K562 (cell line): ENCODE measurements around the gene RCOR1. TPM values are rescaled to one million over a fixed set of nuclear protein-coding genes. Genes with fewer than 3 reads are reported as not detected.

Experiments
- ATAC-seq: fragments of 200-7000 bp; cut with Tn5 transposase; 3 replicates; pipeline ENCODE4 v1.9.1; 2020; ENCODE audit warnings: moderate library complexity
- BruUV-seq: library from RNA; stranded (reverse); fragments of 400-500 nt; replicated peaks from 2 replicates; lab custom pipeline; 2021; lab: Mats Ljungman, UMichigan
- CTCF ChIA-PET: fragments of 300-600 bp; formaldehyde crosslinking; extraction: SDS; loops from one replicate; lab custom pipeline; 2021; ENCODE audit warnings: low intra/inter-chr PET ratio; lab: Yijun Ruan, JAX
- POLR2A ChIA-PET: fragments of 300-600, 350-650 bp; sonication (Branson Sonifier 250); formaldehyde crosslinking; extraction: SDS; loops from one replicate; lab custom pipeline; 2021; ENCODE audit warnings: antibody characterized with exemption, inconsistent platforms; lab: Yijun Ruan, JAX
- DNase-seq, 4 experiments: peaks; one replicate each; pipeline versions ENCODE4 v3.0.0 to v3.0.0-alpha.2; 2011 to 2018; ENCODE audit warnings: low spot score in 3 of 4, mixed read lengths in 3 of 4; ENCODE audit errors: extremely low read depth in 1 of 4
- FAIRE-seq: peaks from 2 replicates; lab custom pipeline; 2011; peaks lifted over from hg19 to GRCh38; lab: Jason Lieb, UNC
- H2AFZ ChIP-seq: 2 replicates; pipeline ENCODE4 v1.6.0; 2011; ENCODE audit warnings: low read depth, low read length, control low read depth, inconsistent platforms
- H3K27ac ChIP-seq: fragments of 200-600 bp; 3 replicates; pipeline ENCODE4 v1.8.0; 2011; ENCODE audit warnings: low read depth, mild to moderate bottlenecking, control low read depth, inconsistent platforms, low read length, moderate library complexity, mixed read lengths; ENCODE audit errors: extremely low read depth
- H3K27me3 ChIP-seq, 2 experiments: fragments of 300-600 bp in 1 of 2; 2 replicates in 1 of 2; 3 replicates in 1 of 2; pipeline versions ENCODE4 v1.6.0 to v1.8.0; 2011; ENCODE audit warnings: inconsistent platforms in 2 of 2, low read length in 2 of 2, mild to moderate bottlenecking in 1 of 2, mixed read lengths in 1 of 2, moderate library complexity in 1 of 2; ENCODE audit not compliant: control insufficient read depth in 2 of 2, insufficient read depth in 2 of 2
- H3K36me3 ChIP-seq: fragments of 300-600 bp; 3 replicates; pipeline ENCODE4 v1.8.0; 2011; ENCODE audit warnings: mild to moderate bottlenecking, low read length, inconsistent platforms; ENCODE audit not compliant: control insufficient read depth, insufficient read depth
- H3K4me1 ChIP-seq, 2 experiments: fragments of 200-600 bp in 1 of 2; replicated peaks in 1 of 2; 2 replicates in 1 of 2; 3 replicates in 1 of 2; pipeline versions ENCODE4 v1.5.1 to v1.8.0; 2011; ENCODE audit warnings: inconsistent platforms in 2 of 2, low read length in 2 of 2, mild to moderate bottlenecking in 1 of 2, mixed read lengths in 1 of 2, moderate library complexity in 1 of 2; ENCODE audit not compliant: control insufficient read depth in 2 of 2, insufficient read depth in 2 of 2
- H3K4me2 ChIP-seq: 2 replicates; pipeline ENCODE4 v1.6.1; 2011; ENCODE audit warnings: low read length, control low read depth, inconsistent platforms, mixed read lengths; ENCODE audit not compliant: insufficient read depth
- H3K4me3 ChIP-seq: fragments of 200-600 bp; sonication (generic), shearing (Covaris generic); 2 replicates; pipeline ENCODE4 v1.5.1; 2016; ENCODE audit warnings: control low read depth, inconsistent platforms
- H3K79me2 ChIP-seq: fragments of 200-600 bp; 3 replicates; pipeline ENCODE4 v1.8.0; 2011; ENCODE audit warnings: low read length, inconsistent platforms; ENCODE audit not compliant: control insufficient read depth, insufficient read depth
- H3K9ac ChIP-seq, 2 experiments: 2 replicates each; pipeline versions ENCODE4 v1.6.0 to v1.6.1; 2011; ENCODE audit warnings: low read depth in 2 of 2, low read length in 2 of 2, control low read depth in 1 of 2, inconsistent platforms in 1 of 2, mild to moderate bottlenecking in 1 of 2, mixed read lengths in 1 of 2; ENCODE audit not compliant: insufficient read depth in 1 of 2
- H3K9me1 ChIP-seq: one replicate; pipeline ENCODE4 v1.6.0; 2011; ENCODE audit warnings: inconsistent platforms, mild to moderate bottlenecking, low read length, moderate library complexity; ENCODE audit not compliant: control insufficient read depth, insufficient read depth
- H3K9me3 ChIP-seq: replicated peaks from 2 replicates; pipeline ENCODE4 v1.5.1; 2011; ENCODE audit warnings: low read depth, low read length, inconsistent platforms; ENCODE audit not compliant: control insufficient read depth, insufficient read depth
- H4K20me1 ChIP-seq: replicated peaks from 2 replicates; pipeline ENCODE4 v1.6.1; 2011; ENCODE audit warnings: low read length, inconsistent platforms, mixed read lengths; ENCODE audit not compliant: control insufficient read depth, insufficient read depth
- CEBPG ChIP-seq, 3 experiments: fragments of 200-800 bp in 1 of 3; sonication (Bioruptor generic) in 1 of 3; sonication (generic) in 1 of 3; formaldehyde crosslinking in 1 of 3; IDR thresholded peaks in 2 of 3; conservative IDR thresholded peaks in 1 of 3; 2 replicates each; pipeline versions ENCODE4 v1.6.1 to v1.8.0; 2016 to 2022; ENCODE audit warnings: missing compliant biosample characterization in 2 of 3, missing genetic modification characterization in 2 of 3, mild to moderate bottlenecking in 1 of 3, missing genetic modification reagents in 1 of 3
- ESRRA ChIP-seq: fragments of 450-650 bp; IDR thresholded peaks from 2 replicates; pipeline ENCODE4 v1.6.1; 2014; ENCODE audit warnings: low read depth, mild to moderate bottlenecking, moderate library complexity, borderline replicate concordance
- MITF ChIP-seq: IDR thresholded peaks from 2 replicates; pipeline ENCODE4 v1.6.1; 2014; ENCODE audit warnings: antibody characterized with exemption
- MNT ChIP-seq, 2 experiments: fragments of 450-650 bp; conservative IDR thresholded peaks; 2 replicates each; pipeline ENCODE4 v1.6.1; 2017; ENCODE audit warnings: mild to moderate bottlenecking in 2 of 2, moderate library complexity in 2 of 2
- PCBP1 ChIP-seq: fragments of 200-400 bp; formaldehyde crosslinking; IDR thresholded peaks from 2 replicates; pipeline ENCODE4 v1.6.1; 2018; ENCODE audit warnings: mild to moderate bottlenecking, low read depth, low read length; ENCODE audit not compliant: poor library complexity, severe bottlenecking
- POLR2G ChIP-seq: fragments of 200-400 bp; formaldehyde crosslinking; IDR thresholded peaks from 2 replicates; pipeline ENCODE4 v1.6.1; 2017; ENCODE audit warnings: low read depth, mild to moderate bottlenecking, antibody characterized with exemption, low read length, moderate library complexity
- PYGO2 ChIP-seq: fragments of 450-650 bp; IDR thresholded peaks from 2 replicates; pipeline ENCODE4 v1.6.1; 2016; ENCODE audit warnings: mild to moderate bottlenecking, missing genetic modification characterization, moderate library complexity, missing compliant biosample characterization
- ZBTB2 ChIP-seq: fragments of 450-650 bp; IDR thresholded peaks from 2 replicates; pipeline ENCODE4 v1.6.1; 2016; ENCODE audit warnings: antibody characterized with exemption
- in situ Hi-C: fragments of 300-500 bp; cut with MboI; formaldehyde crosslinking; loops from 4 replicates; pipeline ENCODE4 v1.15.0; 2018; ENCODE audit warnings: inconsistent platforms, mixed read lengths
- intact Hi-C: fragments of 100-400 bp; cut with micrococcal nuclease; formaldehyde crosslinking; loops from 2 replicates; pipeline ENCODE4 v1.14.2; 2022
- polyA plus RNA-seq, 8 experiments: library from polyadenylated mRNA; depleted of rRNA in 4 of 8; stranded (reverse) in 5 of 8; unstranded in 3 of 8; fragments of >200 nt; fragmentation: Nextera tagmentation in 2 of 8; fragmentation: Illumina TruSeq in 1 of 8; extraction: Ambion mirVana in 2 of 8; extraction: Trizol in 1 of 8; gene quantifications; 2 replicates each; pipeline versions ENCODE4 v1.2.1 to v1.2.3, GENCODE V29; 2011 to 2014; ENCODE audit warnings: inconsistent platforms in 1 of 8, missing spikeins in 1 of 8
- total RNA-seq, 7 experiments: library from RNA; depleted of rRNA in 6 of 7; stranded (reverse); fragments of >200 nt in 6 of 7; fragmentation: Illumina TruSeq in 2 of 7; extraction: Trizol in 2 of 7; gene quantifications; 2 replicates each; pipeline versions ENCODE4 v1.2.1 to v1.2.3, GENCODE V29; 2011 to 2021; ENCODE audit warnings: low replicate concordance in 1 of 7
- TF ChIP-seq, protein P1 (sequence below): fragments of 200-800 bp; sonication (Bioruptor generic); IDR thresholded peaks from 2 replicates; pipeline ENCODE4 v1.6.1; 2016; ENCODE audit warnings: missing genetic modification characterization, missing compliant biosample characterization

RCOR1 gene
- total and polyA plus RNA-seq, 9 of the 15 experiments (the other 6 are each of a cell fraction or from before 2014, with no cell fraction given): 8.5 to 47.9 (median 20.9) TPM

DNA sequence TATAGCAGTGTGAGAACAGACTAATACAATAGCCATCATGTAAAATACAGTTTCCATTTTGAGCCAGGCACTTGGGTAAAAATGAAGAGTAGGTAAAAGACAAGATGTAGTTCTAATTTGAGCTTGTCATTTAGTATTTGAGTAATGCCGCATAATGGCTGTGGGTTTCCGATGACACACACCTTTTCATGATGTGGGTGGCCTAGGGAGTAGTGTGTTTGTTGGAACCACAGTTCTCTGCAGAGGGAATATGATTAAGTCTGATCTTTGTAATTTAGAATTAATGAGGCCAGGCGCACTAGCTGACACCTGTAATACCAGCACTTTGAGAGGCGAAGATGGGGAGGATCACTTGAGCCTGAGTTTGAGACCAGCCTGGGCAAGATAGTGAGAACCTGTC lies 61.8 kb downstream of the RCOR1 start (continued):
- TF ChIP-seq CEBPG (CRISPR knock-in tag; IDR thresholded peaks at IDR 0.05): no peak
- TF ChIP-seq CEBPG (tag; conservative IDR thresholded peaks at IDR 0.05 in 1 of 2, IDR thresholded peaks at IDR 0.05 in 1 of 2): no peak

DNA sequence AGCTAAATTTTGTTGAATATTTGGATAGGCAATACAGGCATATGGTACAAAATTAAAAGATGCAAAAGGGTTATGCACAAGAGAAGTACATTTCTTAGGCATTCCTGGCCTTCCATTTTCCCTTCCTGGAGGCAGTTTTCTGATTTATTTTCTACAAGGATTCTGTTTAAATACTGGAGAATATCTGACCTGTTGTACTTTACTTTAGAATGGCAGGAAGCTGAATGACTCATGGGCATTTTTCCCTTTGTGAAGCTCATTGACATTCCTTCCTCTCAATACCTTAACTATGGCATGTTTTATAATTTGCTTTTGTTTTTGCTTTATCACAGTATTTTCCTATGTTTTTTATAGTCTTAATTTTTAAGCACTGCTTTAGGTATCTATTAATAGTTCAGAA lies 62.7 kb downstream of the RCOR1 start:
- Histone ChIP-seq H3K9me1 (no peaks in the 10 kb centered on the region), H3K79me2 (peaks cover 93% of the 10 kb centered on the region), H3K4me2 (no peak overlapping the region), H2AFZ (no peak overlapping the region), H3K9ac (no peak overlapping the region), H3K4me3 (no peak overlapping the region), H3K4me1 (peaks cover 5 to 12% of the 10 kb centered on the region in 2 experiments; a peak in 4 of 5 replicates), H3K27ac (no peak overlapping the region), H3K27me3 (no peaks in the 10 kb centered on the region), H4K20me1 (peaks cover 8% of the 10 kb centered on the region), H3K9me3 (no peaks in the 10 kb centered on the region), H3K36me3 (no peaks in the 10 kb centered on the region; the same call in 2 of the 3 replicates)
- ChIA-PET CTCF (no interaction called here), POLR2A (interaction anchor here (1.1 to 1.2 kb wide), 3 partner anchors 9 to 27 kb away, joined by 3 to 4 read pairs (median 3); no protein-coding TSS in a partner anchor)
- FAIRE-seq: no peak
- ATAC-seq: no peak
- intact Hi-C loops: no loop called here
- DNase-seq: no peak
- in situ Hi-C loops: no loop called here
- no TSS peak for BruUV-seq
- no peak for TF ChIP-seq MITF
- TF ChIP-seq MNT (conservative IDR thresholded peaks at IDR 0.05): no peak
- TF ChIP-seq PCBP1: no peak
- no peak for TF ChIP-seq ESRRA
- no peak for TF ChIP-seq PYGO2 (tag)
- TF ChIP-seq, protein P1, sequence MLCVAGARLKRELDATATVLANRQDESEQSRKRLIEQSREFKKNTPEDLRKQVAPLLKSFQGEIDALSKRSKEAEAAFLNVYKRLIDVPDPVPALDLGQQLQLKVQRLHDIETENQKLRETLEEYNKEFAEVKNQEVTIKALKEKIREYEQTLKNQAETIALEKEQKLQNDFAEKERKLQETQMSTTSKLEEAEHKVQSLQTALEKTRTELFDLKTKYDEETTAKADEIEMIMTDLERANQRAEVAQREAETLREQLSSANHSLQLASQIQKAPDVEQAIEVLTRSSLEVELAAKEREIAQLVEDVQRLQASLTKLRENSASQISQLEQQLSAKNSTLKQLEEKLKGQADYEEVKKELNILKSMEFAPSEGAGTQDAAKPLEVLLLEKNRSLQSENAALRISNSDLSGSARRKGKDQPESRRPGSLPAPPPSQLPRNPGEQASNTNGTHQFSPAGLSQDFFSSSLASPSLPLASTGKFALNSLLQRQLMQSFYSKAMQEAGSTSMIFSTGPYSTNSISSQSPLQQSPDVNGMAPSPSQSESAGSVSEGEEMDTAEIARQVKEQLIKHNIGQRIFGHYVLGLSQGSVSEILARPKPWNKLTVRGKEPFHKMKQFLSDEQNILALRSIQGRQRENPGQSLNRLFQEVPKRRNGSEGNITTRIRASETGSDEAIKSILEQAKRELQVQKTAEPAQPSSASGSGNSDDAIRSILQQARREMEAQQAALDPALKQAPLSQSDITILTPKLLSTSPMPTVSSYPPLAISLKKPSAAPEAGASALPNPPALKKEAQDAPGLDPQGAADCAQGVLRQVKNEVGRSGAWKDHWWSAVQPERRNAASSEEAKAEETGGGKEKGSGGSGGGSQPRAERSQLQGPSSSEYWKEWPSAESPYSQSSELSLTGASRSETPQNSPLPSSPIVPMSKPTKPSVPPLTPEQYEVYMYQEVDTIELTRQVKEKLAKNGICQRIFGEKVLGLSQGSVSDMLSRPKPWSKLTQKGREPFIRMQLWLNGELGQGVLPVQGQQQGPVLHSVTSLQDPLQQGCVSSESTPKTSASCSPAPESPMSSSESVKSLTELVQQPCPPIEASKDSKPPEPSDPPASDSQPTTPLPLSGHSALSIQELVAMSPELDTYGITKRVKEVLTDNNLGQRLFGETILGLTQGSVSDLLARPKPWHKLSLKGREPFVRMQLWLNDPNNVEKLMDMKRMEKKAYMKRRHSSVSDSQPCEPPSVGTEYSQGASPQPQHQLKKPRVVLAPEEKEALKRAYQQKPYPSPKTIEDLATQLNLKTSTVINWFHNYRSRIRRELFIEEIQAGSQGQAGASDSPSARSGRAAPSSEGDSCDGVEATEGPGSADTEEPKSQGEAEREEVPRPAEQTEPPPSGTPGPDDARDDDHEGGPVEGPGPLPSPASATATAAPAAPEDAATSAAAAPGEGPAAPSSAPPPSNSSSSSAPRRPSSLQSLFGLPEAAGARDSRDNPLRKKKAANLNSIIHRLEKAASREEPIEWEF (CRISPR knock-in tag): no peak
- TF ChIP-seq POLR2G: no peak
- no peak for TF ChIP-seq ZBTB2
